Naive thymus-derived CD8-positive, alpha-beta T cell (primary cell): ENCODE results near the gene ANKRD27. TPM values are rescaled to one million over a fixed set of nuclear protein-coding genes. Genes with fewer than 3 reads are reported as not detected.
"Not testable (repeated sequence)": the region's sequence is repeated elsewhere in the genome, so short reads cannot be mapped to it uniquely, and the experiment has no call there.

ENCODE experiments used
- ATAC-seq, 2 donors: fragments of 150-1000 bp; cut with Tn5 transposase in 1 of 2; sonication (Bioruptor Pico), chemical (Tn5 transposase) in 1 of 2; 1 replicate in 1 of 2; 2 replicates in 1 of 2; pipeline ENCODE4 v1.10.0; 2021; ENCODE audit warnings: mild to moderate bottlenecking in 2 of 2, moderate library complexity in 2 of 2
- POLR2A ChIA-PET: fragments of 350-600 bp; sonication (Branson Sonifier 250); formaldehyde crosslinking; loops from one replicate; lab custom pipeline; 2021; ENCODE audit warnings: antibody characterized with exemption; lab: Charles Lee
- DNase-seq, 10 donors: peaks; one replicate each; pipeline versions ENCODE4 v3.0.0 to v3.0.0-alpha.2; 2020 to 2022
- H3K27ac Mint-ChIP-seq, 10 donors: one replicate each; pipeline ENCODE4 v1.8.0; 2020 to 2022; ENCODE audit warnings: mild to moderate bottlenecking in 10 of 10, mixed read lengths in 10 of 10, moderate library complexity in 4 of 10, inconsistent platforms in 1 of 10
- H3K27me3 Mint-ChIP-seq, 5 donors: one replicate each; pipeline ENCODE4 v1.8.0; 2021 to 2022; ENCODE audit warnings: mixed read lengths in 5 of 5
- H3K36me3 Mint-ChIP-seq, 3 donors: one replicate each; pipeline ENCODE4 v1.8.0; 2020 to 2022; ENCODE audit warnings: mixed read lengths in 3 of 3, mild to moderate bottlenecking in 2 of 3, inconsistent platforms in 1 of 3
- H3K4me1 Mint-ChIP-seq, 4 donors: one replicate each; pipeline ENCODE4 v1.8.0; 2021 to 2022; ENCODE audit warnings: mixed read lengths in 4 of 4
- H3K4me3 Mint-ChIP-seq, 10 donors: one replicate each; pipeline ENCODE4 v1.8.0; 2020 to 2022; ENCODE audit warnings: mild to moderate bottlenecking in 10 of 10, mixed read lengths in 10 of 10, moderate library complexity in 6 of 10, inconsistent platforms in 1 of 10
- H3K9me3 Mint-ChIP-seq, 9 donors: one replicate each; pipeline ENCODE4 v1.8.0; 2020 to 2022; ENCODE audit warnings: mixed read lengths in 9 of 9, mild to moderate bottlenecking in 3 of 9, inconsistent platforms in 1 of 9, moderate library complexity in 1 of 9
- polyA plus RNA-seq, 3 donors: library from polyadenylated mRNA; unstranded; fragments of 300-500 nt; fragmentation: Illumina TruSeq; gene quantifications; one replicate each; pipeline ENCODE4 v1.2.3, GENCODE V29; 2021
- total RNA-seq, 8 experiments: library from RNA in 2 of 8; stranded (reverse) in 2 of 8; gene quantifications; one replicate each; pipeline ENCODE4 v1.2.3 and lab custom pipeline; 2021 to 2026

The ANKRD27 gene
- 10 to 100 TPM; 34.1 to 34.2 TPM for total RNA-seq
- 10 to 100 TPM in 2 of 3 donors, 1 to 10 TPM in 1; 9.0 to 17.1 (median 12.1) TPM for polyA plus RNA-seq
- total RNA-seq (lab: John Stamatoyannopoulos, UW) = 22.1 to 61.7 (median 54.0) reads per million in 6 experiments

DNA sequence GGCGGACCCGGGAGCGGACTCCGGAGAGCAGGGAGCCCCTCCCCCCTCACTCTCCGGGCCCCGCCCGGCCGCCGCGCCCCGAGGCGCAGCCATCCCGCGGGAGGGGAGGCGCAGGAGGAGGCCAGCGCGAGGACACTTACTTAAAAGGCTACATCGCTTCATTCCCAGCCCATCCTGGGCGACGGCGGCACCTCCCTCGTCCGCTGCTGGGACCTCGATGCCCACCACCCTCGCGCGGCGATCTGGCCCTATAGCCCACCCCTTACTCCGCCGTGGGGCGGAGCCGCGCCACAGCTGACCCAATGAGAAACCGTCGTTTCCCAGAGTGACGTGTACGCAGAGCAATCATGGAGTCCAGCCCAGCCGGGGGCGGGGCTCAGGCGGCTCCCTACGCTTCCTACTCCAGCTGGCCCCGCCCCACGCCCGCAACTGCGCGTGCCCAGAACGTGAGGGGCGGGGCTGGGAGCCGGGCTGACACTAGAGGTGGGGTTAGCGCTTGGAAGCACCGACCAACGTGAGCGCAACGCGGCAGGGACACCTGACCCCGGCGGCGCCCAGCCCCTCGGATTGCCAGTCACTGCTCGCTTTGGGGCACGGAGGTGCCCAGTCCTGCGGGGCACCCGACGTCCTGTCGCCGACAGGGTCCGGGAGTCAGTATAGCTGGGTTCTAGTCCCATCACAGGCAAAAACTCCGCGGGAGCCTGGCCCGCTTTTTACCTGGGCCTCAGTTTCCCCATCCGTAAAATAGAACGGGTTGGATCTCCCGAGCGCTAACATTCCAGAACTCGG, at the start of gene ANKRD27:
TSS of gene ANKRD27 (minus strand) at position 250 of the 789 bp plus-strand sequence. CDS start 16,165 bp downstream, outside the sequence.
- Mint-ChIP-seq H3K27me3 (peaks cover 6 to 13% (median 9%) of the 10 kb centered on the region in 5 donors), H3K4me1 (peaks cover 14 to 46% (median 39%) of the 10 kb centered on the region in 4 donors)

DNA sequence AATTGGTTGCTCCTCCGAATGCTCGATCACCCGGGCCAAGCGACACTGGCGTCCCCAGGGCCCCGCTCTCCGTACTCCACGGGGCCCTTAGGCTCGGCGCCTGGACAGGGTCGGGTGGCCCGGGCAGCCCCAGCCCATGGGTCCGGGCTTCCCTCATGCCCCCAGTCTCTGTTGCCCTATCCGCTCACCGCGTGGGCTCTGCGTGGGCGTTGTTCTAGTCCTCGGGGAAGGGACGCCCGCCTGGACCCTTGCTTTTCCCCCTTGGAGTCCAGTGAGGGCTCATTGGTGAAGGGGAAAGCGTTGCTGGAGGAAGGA, 45.9 kb upstream of the ANKRD27 start:
- no peaks in the 10 kb centered on the region for H3K27me3 Mint-ChIP-seq
- no peak overlapping the region for H3K4me3 Mint-ChIP-seq
- H3K9me3 Mint-ChIP-seq = no peaks in the 10 kb centered on the region
- H3K4me1 Mint-ChIP-seq = peaks cover 0 to 6% (median 2%) of the 10 kb centered on the region in 4 donors
- H3K27ac Mint-ChIP-seq = no peak overlapping the region
- ATAC-seq = no peak
- POLR2A ChIA-PET = no interaction called here
- no peak for DNase-seq
- H3K36me3 Mint-ChIP-seq = no peaks in the 10 kb centered on the region

More for the DNA sequence above, at the start of gene ANKRD27:
- Mint-ChIP-seq H3K27ac (peak within 1 kb of the TSS; percentile 53 to 94 (median 86)), H3K36me3 (no peaks in the 10 kb centered on the region), H3K9me3 (no peaks in the 10 kb centered on the region), H3K4me3 (peak within 1 kb of the TSS; percentile 90 to 97 (median 96))
- POLR2A ChIA-PET = interaction anchor here (0.9 to 3.1 kb wide), 11 partner anchors 10 to 699 kb away, joined by 3 to 41 read pairs (median 4); partner anchors contain the start of genes DPY19L3, NUDT19, PDCD5 and ZNF507
- ATAC-seq = peak; percentile 92 to 93
- peak; percentile 95 to 99 (median 98) for DNase-seq

DNA sequence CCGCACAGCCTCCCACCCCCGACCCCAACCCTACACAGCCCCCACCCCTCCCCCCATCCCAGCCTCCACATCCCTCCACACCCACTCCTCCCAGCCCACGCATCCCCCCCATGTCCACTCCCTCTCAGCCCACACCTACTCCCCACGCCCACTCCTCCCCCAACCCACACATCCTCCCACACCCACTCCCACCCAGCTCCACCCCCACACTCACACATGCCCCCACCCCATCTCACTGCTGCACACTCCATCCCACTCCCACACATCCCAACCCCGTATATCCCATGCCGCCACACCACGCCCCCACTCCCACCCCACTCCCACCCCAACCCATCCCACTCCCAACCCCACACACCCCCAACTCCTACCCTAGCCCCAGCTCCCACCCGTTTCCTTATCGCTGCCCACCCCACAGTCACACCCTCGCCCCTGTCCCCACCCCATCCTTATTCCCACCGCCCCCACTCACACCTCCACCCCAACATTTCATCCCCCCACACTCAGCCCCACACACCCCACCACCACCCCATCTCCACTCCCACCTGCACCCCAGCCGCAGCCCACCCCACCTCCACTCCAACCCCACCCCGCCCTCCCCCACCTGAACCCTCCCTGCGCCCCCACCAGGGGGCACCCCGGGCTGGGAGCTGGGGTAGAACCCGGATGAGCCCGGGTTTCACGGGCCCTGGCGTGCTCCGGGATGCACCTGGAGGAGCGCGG, 45.4 kb upstream of the ANKRD27 start:
- Mint-ChIP-seq H3K4me1 (peaks cover 0 to 6% (median 2%) of the 10 kb centered on the region in 4 donors), H3K4me3 (no peak overlapping the region), H3K9me3 (no peaks in the 10 kb centered on the region), H3K27ac (no peak overlapping the region), H3K36me3 (peaks cover 0 to 1% (median 0%) of the 10 kb centered on the region in 3 donors), H3K27me3 (no peaks in the 10 kb centered on the region)
- POLR2A ChIA-PET = interaction anchor here (0.5 kb wide), 1 partner anchor 16 kb away, joined by 8 read pairs; no protein-coding TSS in a partner anchor
- ATAC-seq = no peak
- DNase-seq = no peak

- H3K4me3 Mint-ChIP-seq = no peak within 1 kb of the TSS
- peaks cover 0 to 8% (median 3%) of the 10 kb centered on the region in 3 donors for H3K36me3 Mint-ChIP-seq
- no peaks in the 10 kb centered on the region for H3K27me3 Mint-ChIP-seq
- POLR2A ChIA-PET = no interaction called here
- ATAC-seq = no peak
- no peaks in the 10 kb centered on the region for H3K9me3 Mint-ChIP-seq
- no peak for DNase-seq
- H3K4me1 Mint-ChIP-seq = peaks cover 0 to 6% (median 2%) of the 10 kb centered on the region in 4 donors
- no peak within 1 kb of the TSS for H3K27ac Mint-ChIP-seq
Measured at GRCh38 chr19:32719611-32720059, 44.7 kb upstream of the ANKRD27 start, which contains the start of gene TDRD12. Gene TDRD12 (plus strand): TSS chr19:32719767. CDS start chr19:32720073, 306 bp downstream.

- Mint-ChIP-seq H3K27me3 (no peaks in the 10 kb centered on the region), H3K4me1 (peaks cover 0 to 6% (median 2%) of the 10 kb centered on the region in 4 donors), H3K27ac (peak overlapping the region in 1 of 10 donors; percentile 6), H3K4me3 (no peak overlapping the region), H3K36me3 (peaks cover 0 to 19% (median 8%) of the 10 kb centered on the region in 3 donors), H3K9me3 (no peaks in the 10 kb centered on the region)
- DNase-seq = no peak
- ATAC-seq = no peak
- POLR2A ChIA-PET = interaction anchor here (0.5 kb wide), 1 partner anchor 83 kb away, joined by 5 read pairs; no protein-coding TSS in a partner anchor
Measured at GRCh38 chr19:32718286-32718685, 43.3 kb upstream of the ANKRD27 start.

DNA sequence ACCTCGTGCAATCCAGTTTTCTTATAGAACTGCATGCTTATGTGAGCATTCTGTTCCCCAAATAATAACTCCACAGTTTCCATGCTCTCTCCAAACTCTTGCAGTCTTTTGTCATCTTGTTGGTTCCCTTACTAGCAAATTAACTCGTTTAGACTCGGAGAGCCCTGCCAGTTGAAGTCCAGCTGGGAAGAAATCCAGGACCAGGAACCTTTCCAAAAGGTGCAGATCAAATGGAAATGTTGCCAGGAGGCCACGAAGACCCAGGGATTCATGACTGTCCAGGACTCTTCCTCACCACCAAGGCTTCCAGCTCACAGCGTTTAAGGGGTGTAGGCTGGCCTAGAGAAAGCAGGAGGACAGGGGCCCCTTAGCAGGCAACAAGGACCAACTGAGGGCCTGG, 42.5 kb upstream of the ANKRD27 start:
- DNase-seq = no peak

GRCh38 chr19:32716203-32716602, 41.2 kb upstream of the ANKRD27 start:
- H3K27me3 Mint-ChIP-seq, H3K4me3 Mint-ChIP-seq, DNase-seq, H3K9me3 Mint-ChIP-seq, ATAC-seq, POLR2A ChIA-PET, H3K4me1 Mint-ChIP-seq: not testable (repeated sequence)
- Mint-ChIP-seq H3K36me3 (peaks cover 0 to 36% (median 9%) of the 10 kb centered on the region in 3 donors), H3K27ac (peak overlapping the region in 1 of 10 donors; percentile 36)

More for the DNA sequence above, 42.5 kb upstream of the ANKRD27 start:
- H3K9me3 Mint-ChIP-seq = no peaks in the 10 kb centered on the region
- H3K27me3 Mint-ChIP-seq = no peaks in the 10 kb centered on the region
- H3K36me3 Mint-ChIP-seq = peaks cover 0 to 26% (median 9%) of the 10 kb centered on the region in 3 donors
- H3K4me3 Mint-ChIP-seq = no peak overlapping the region
- no peak for ATAC-seq
- POLR2A ChIA-PET = no interaction called here
- peaks cover 0 to 6% (median 2%) of the 10 kb centered on the region in 4 donors for H3K4me1 Mint-ChIP-seq
- H3K27ac Mint-ChIP-seq = peak overlapping the region in 1 of 10 donors; percentile 62

DNA sequence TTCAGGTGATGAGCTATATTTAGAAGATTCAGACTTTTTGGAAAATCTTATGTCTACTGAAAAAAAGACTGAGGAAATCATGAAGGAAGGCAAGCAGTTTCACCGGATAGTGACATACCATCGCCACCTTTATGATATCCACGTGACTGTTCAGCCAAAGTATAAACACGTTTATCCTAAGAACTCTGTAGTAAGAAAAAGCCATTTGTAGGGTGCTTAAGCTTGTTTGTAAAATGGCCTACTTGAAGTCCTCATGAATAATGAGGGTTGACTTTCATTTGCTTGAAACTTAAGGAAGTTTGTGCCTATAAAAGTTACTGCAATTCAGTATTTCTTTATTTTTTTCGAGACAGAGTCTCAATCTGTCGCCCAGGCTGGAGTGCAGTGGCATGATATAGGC, 36.8 kb upstream of the ANKRD27 start:
- H3K4me3 Mint-ChIP-seq = no peak overlapping the region
- H3K9me3 Mint-ChIP-seq = no peaks in the 10 kb centered on the region
- no peak overlapping the region for H3K27ac Mint-ChIP-seq
- ATAC-seq (no peak), DNase-seq (no peak)
- H3K4me1 Mint-ChIP-seq = peaks cover 9 to 20% (median 15%) of the 10 kb centered on the region in 4 donors
- peaks cover 0 to 63% (median 12%) of the 10 kb centered on the region in 3 donors for H3K36me3 Mint-ChIP-seq
- POLR2A ChIA-PET = no interaction called here
- no peaks in the 10 kb centered on the region for H3K27me3 Mint-ChIP-seq

DNA sequence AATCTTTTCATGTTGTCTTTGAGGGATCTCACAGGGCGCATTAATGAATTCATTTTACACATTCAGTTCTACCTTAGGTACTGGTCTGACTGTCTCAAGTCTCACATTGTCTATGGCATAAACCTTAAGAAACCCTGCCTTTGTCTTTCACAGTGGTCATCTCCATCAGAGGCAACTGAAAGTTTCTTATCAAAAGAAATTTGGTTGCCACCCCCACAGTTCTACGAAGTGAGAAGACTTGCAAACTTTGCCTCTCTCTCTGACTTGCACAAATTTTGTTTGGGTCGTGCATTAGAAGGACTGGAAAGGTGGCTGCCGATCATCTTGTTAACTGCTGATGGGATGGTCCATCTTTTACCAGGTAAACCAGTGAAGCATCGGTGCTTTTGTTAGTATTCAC, 34.1 kb upstream of the ANKRD27 start:
- peak overlapping the region in 2 of 10 donors; percentile 23 to 30 for H3K4me3 Mint-ChIP-seq
- peaks cover 12 to 25% (median 17%) of the 10 kb centered on the region in 4 donors for H3K4me1 Mint-ChIP-seq
- peak overlapping the region in 2 of 10 donors; percentile 37 to 82 for H3K27ac Mint-ChIP-seq
- no peak for ATAC-seq
- no peaks in the 10 kb centered on the region for H3K27me3 Mint-ChIP-seq
- peaks cover 5 to 66% (median 20%) of the 10 kb centered on the region in 3 donors for H3K36me3 Mint-ChIP-seq
- peaks cover 0 to 7% (median 3%) of the 10 kb centered on the region in 9 donors for H3K9me3 Mint-ChIP-seq
- no peak for DNase-seq
- POLR2A ChIA-PET = interaction anchor here (0.6 to 0.7 kb wide), 2 partner anchors 87 to 390 kb away, joined by 3 to 4 read pairs; no protein-coding TSS in a partner anchor

DNA sequence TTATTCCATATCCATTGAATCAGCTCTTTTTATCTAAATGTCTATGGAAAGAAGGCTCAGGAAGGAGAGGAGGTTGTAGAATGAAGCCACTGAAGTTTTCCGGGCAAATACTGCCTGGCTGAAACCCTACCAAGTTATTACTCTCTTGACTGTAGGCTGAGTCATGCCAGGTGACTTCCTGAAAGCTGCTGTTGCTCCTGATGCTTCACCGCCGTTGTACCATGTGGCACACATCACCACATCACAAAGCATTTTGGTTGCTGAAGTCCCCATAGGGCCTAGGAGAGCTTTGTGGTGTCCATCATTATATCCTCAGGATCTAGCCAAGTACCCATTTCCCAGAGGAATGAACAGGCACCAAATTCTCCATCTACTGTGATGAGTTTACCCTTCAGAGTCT, 33.5 kb upstream of the ANKRD27 start:
- H3K27ac Mint-ChIP-seq = peak overlapping the region in 5 of 10 donors; percentile 6 to 82 (median 38)
- peaks cover 8 to 66% (median 21%) of the 10 kb centered on the region in 3 donors for H3K36me3 Mint-ChIP-seq
- peaks cover 12 to 25% (median 17%) of the 10 kb centered on the region in 4 donors for H3K4me1 Mint-ChIP-seq
- H3K4me3 Mint-ChIP-seq = peak overlapping the region in 5 of 10 donors; percentile 12 to 39 (median 26)
- H3K27me3 Mint-ChIP-seq = no peaks in the 10 kb centered on the region
- peak in 5 of 10 donors; percentile 9 to 47 (median 27) for DNase-seq
- POLR2A ChIA-PET = interaction anchor here (0.7 kb wide), 2 partner anchors 88 to 349 kb away, joined by 3 read pairs; no protein-coding TSS in a partner anchor
- ATAC-seq = peak; percentile 90 to 96
- peaks cover 0 to 11% (median 6%) of the 10 kb centered on the region in 9 donors for H3K9me3 Mint-ChIP-seq

DNA sequence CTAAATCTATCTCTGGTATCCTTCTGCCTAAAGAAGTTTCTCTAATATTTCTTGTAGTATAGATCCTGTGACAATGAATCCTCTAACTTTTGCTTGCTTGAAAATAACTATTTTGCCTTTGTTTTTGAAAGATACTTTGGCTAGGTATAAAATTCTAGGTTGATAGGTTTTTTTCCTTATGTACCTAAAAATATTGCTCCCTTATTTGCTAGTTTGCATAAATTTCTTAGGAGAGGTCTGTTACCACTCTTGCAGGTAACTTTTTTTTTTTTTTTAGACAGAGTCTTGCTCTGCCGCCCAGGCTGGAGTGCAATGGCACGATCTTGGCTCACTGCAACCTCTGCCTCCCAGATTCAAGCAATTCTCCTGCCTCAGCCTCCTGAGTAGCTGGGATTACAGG, 29.0 kb upstream of the ANKRD27 start:
- ATAC-seq, POLR2A ChIA-PET, H3K27me3 Mint-ChIP-seq, H3K27ac Mint-ChIP-seq, DNase-seq, H3K4me3 Mint-ChIP-seq: not testable (repeated sequence)
- Mint-ChIP-seq H3K4me1 (peaks cover 11 to 46% (median 33%) of the 10 kb centered on the region in 4 donors), H3K9me3 (peaks cover 0 to 20% (median 6%) of the 10 kb centered on the region in 9 donors), H3K36me3 (peaks cover 10 to 62% (median 39%) of the 10 kb centered on the region in 3 donors)

GRCh38 chr19:32702010-32702409, 27.0 kb upstream of the ANKRD27 start:
- Mint-ChIP-seq H3K4me1 (peaks cover 13 to 46% (median 39%) of the 10 kb centered on the region in 4 donors), H3K27me3 (no peaks in the 10 kb centered on the region), H3K4me3 (no peak overlapping the region), H3K27ac (no peak overlapping the region), H3K36me3 (peaks cover 26 to 74% (median 48%) of the 10 kb centered on the region in 3 donors), H3K9me3 (peaks cover 0 to 20% (median 6%) of the 10 kb centered on the region in 9 donors)
- POLR2A ChIA-PET = no interaction called here
- ATAC-seq = no peak
- DNase-seq = no peak
